SK-N-SH treated with all-trans-retinoic acid at 6 μM for 48 hours (cell line): ENCODE data around the gene SPOCK1.

Experiments
- ARNTL ChIP-seq: fragments of 450-650 bp; formaldehyde crosslinking; IDR thresholded peaks from 2 replicates; pipeline ENCODE4 v1.5.0; 2020; ENCODE audit warnings: low read depth, mild to moderate bottlenecking, moderate library complexity, borderline replicate concordance
- ISL1 ChIP-seq: fragments of 250-450 bp; sonication (Bioruptor Pico); IDR thresholded peaks from 2 replicates; pipeline ENCODE4 v2.1.2; 2022; ENCODE audit warnings: mild to moderate bottlenecking, moderate library complexity
- OSR1 ChIP-seq: fragments of 250-450 bp; sonication (Bioruptor Pico); IDR thresholded peaks from 2 replicates; pipeline ENCODE4 v1.8.0; 2022; ENCODE audit warnings: moderate library complexity, mild to moderate bottlenecking, inconsistent platforms
- PATZ1 ChIP-seq: fragments of 250-450 bp; sonication (Bioruptor Pico); IDR thresholded peaks from 2 replicates; pipeline ENCODE4 v1.8.0; 2020; ENCODE audit warnings: mild to moderate bottlenecking, moderate library complexity, borderline replicate concordance
- POU6F1 ChIP-seq: fragments of 250-450 bp; sonication (Bioruptor Pico); IDR thresholded peaks from 2 replicates; pipeline ENCODE4 v1.8.0; 2021; ENCODE audit warnings: low read depth, mild to moderate bottlenecking, moderate library complexity, borderline replicate concordance
- PPARA ChIP-seq: fragments of 250-450 bp; sonication (Bioruptor Pico); IDR thresholded peaks from 2 replicates; pipeline ENCODE4 v1.5.0; 2020; ENCODE audit warnings: mild to moderate bottlenecking, borderline replicate concordance
- RARB ChIP-seq: fragments of 250-450 bp; sonication (Bioruptor Pico); IDR thresholded peaks from 2 replicates; pipeline ENCODE4 v1.8.0; 2021; ENCODE audit warnings: mild to moderate bottlenecking, moderate library complexity
- TCF4 ChIP-seq: fragments of 250-450 bp; sonication (Bioruptor Pico); IDR thresholded peaks from 2 replicates; pipeline ENCODE4 v1.8.0; 2021; ENCODE audit warnings: mild to moderate bottlenecking, moderate library complexity, borderline replicate concordance
- TOX ChIP-seq: fragments of 250-450 bp; sonication (Bioruptor Pico); IDR thresholded peaks from 2 replicates; pipeline ENCODE4 v1.8.0; 2021; ENCODE audit warnings: mild to moderate bottlenecking, moderate library complexity, borderline replicate concordance
- ZC3H10 ChIP-seq: fragments of 250-450 bp; sonication (Bioruptor Pico); IDR thresholded peaks from 2 replicates; pipeline ENCODE4 v1.5.1; 2021; ENCODE audit warnings: mild to moderate bottlenecking, moderate library complexity
- ZFP3 ChIP-seq: fragments of 250-450 bp; sonication (Bioruptor Pico); IDR thresholded peaks from 2 replicates; pipeline ENCODE4 v1.5.0; 2020; ENCODE audit warnings: mild to moderate bottlenecking, moderate library complexity
- ZFP30 ChIP-seq: fragments of 450-650 bp; formaldehyde crosslinking; IDR thresholded peaks from 2 replicates; pipeline ENCODE4 v1.5.0; 2022; ENCODE audit warnings: mild to moderate bottlenecking, moderate library complexity
- ZNF565 ChIP-seq: fragments of 450-650 bp; formaldehyde crosslinking; conservative IDR thresholded peaks from 2 replicates; pipeline ENCODE4 v1.5.0; 2020; ENCODE audit warnings: low read depth, mild to moderate bottlenecking, moderate library complexity

DNA sequence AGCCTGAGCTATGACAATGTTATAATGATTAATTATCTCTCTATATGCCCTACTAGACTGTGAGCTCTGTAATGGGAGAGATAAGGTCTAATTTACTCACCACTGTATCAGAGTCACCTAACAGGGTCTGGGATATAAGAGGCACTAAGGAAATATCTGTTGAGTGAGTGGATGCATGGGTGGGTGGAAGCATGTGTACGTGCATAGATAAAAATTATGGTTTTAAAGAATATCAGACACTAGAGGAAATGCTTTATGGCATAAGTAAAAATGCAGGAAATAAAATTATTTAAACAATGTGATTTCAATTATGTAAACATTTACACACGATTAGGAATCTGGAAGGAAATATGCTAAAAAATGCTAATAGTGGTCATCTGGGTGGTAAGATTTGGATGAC, 137.8 kb downstream of the SPOCK1 start:
- no peak for TF ChIP-seq ZFP3 (CRISPR knock-in tag)
- TF ChIP-seq ZFP30 (CRISPR knock-in tag): no peak
- TF ChIP-seq ISL1 (CRISPR knock-in tag): no peak
- no peak for TF ChIP-seq PATZ1
- no peak for TF ChIP-seq POU6F1 (CRISPR knock-in tag)
- TF ChIP-seq ZNF565 (CRISPR knock-in tag): no peak
- TF ChIP-seq PPARA (CRISPR knock-in tag): no peak
- TF ChIP-seq ZC3H10 (CRISPR knock-in tag): no peak
- no peak for TF ChIP-seq ARNTL
- TF ChIP-seq TOX (CRISPR knock-in tag): no peak
- TF ChIP-seq OSR1: no peak
- TF ChIP-seq TCF4 (CRISPR knock-in tag): no peak
- no peak for TF ChIP-seq RARB (CRISPR knock-in tag)
